ENCODE measurements around the gene SGMS2. TPM values are rescaled to one million over a fixed set of nuclear protein-coding genes. Genes with fewer than 3 reads are reported as not detected.

Gene SGMS2
- polyA plus RNA-seq (2011; rRNA removed) = 22.6 and 24.1 TPM in 2 replicates
- 8.0 and 9.0 TPM in 2 replicates for polyA plus RNA-seq (2012; cell fraction: cytosol; rRNA removed)
- polyA plus RNA-seq (2012; cell fraction: nucleus; rRNA removed) = 9.1 and 9.4 TPM in 2 replicates
- polyA plus RNA-seq (2017; fragmentation: RNase III; extraction: RNeasy Plus Mini Kit Qiagen cat#74134 plus additional on column Dnase treatment) = 8.0 to 9.4 TPM (median 8.5 TPM) in 3 replicates
- polyA minus RNA-seq (2011; rRNA and poly(A)+ RNA removed) = 39.8 and 41.6 TPM in 2 replicates

GRCh38 chr4:107824350-107825071 is at the start of gene SGMS2:
SGMS2 (plus strand) TSS chr4:107824932; CDS start chr4:107895554, 70,622 bp downstream.
- FAIRE-seq = no peak
- peak; percentile 68 to 87 for DNase-seq (ENCODE audit: low read depth in 1 of 2, low spot score in 1 of 2)
- TF ChIP-seq RAD21 (conservative IDR thresholded peaks at IDR 0.05 in 1 of 2, IDR thresholded peaks at IDR 0.05 in 1 of 2) = 0 out of 5 replicates have a peak, but pooled peaks of 1 of the 2 experiments have one; percentile 14
- no peak for TF ChIP-seq FOXS1 (CRISPR knock-in tag; IDR thresholded peaks at IDR 0.05)
- peak; percentile 24; the same call in 1 of the 2 replicates for TF ChIP-seq JUNB (IDR thresholded peaks at IDR 0.05)
- peak; percentile 62; the same call in 1 of the 2 replicates for TF ChIP-seq FOSL2 (IDR thresholded peaks at IDR 0.05)
- TF ChIP-seq FOSL2 (CRISPR knock-in tag; IDR thresholded peaks at IDR 0.05) = peak; percentile 91
- TF ChIP-seq PHF8 (IDR thresholded peaks at IDR 0.05; ENCODE audit: borderline replicate concordance, low read depth) = peak; percentile 48; the same call in 1 of the 2 replicates
- no peak for TF ChIP-seq ZNF302 (CRISPR knock-in tag; IDR thresholded peaks at IDR 0.05)
- TF ChIP-seq GATA3 (IDR thresholded peaks at IDR 0.05; ENCODE audit: borderline replicate concordance) = peak; percentile 17; the same call in 1 of the 2 replicates
- TF ChIP-seq CTCF (IDR thresholded peaks at IDR 0.05) = no peak
- TF ChIP-seq BCL3 (IDR thresholded peaks at IDR 0.05) = 0 out of 3 replicates have a peak, but pooled peaks have one; percentile 29
- TF ChIP-seq RFX5 (IDR thresholded peaks at IDR 0.05) = no peak
- TF ChIP-seq ZFP36 (IDR thresholded peaks at IDR 0.05; ENCODE audit: borderline replicate concordance, partially characterized antibody) = no peak
- TF ChIP-seq BHLHE40 (IDR thresholded peaks at IDR 0.05; ENCODE audit: low read depth, low read length) = no peak
- no peak for TF ChIP-seq EHF (CRISPR knock-in tag; IDR thresholded peaks at IDR 0.05)
- TF ChIP-seq JUN (IDR thresholded peaks at IDR 0.05) = peak in 1 of 2 experiments; percentile 71; a peak in 3 of 5 replicates
- TF ChIP-seq TFCP2L1 (CRISPR knock-in tag; IDR thresholded peaks at IDR 0.05) = no peak
- TF ChIP-seq POLR2A (IDR thresholded peaks at IDR 0.05; ENCODE audit: low read length) = peak; percentile 34; the same call in 1 of the 2 replicates
- H3K4me3 ChIP-seq = peak within 1 kb of the TSS; percentile 91
- peak; percentile 89 to 95 for ATAC-seq
- H3K4me1 ChIP-seq = peaks cover 21% of the 10 kb centered on the region
- CTCF ChIA-PET = interaction anchor here (0.6 to 1.5 kb wide), 2 partner anchors 63 to 89 kb away, joined by 3 to 4 read pairs; no protein-coding TSS in a partner anchor
- POLR2A ChIA-PET = interaction anchor here (0.7 to 2.5 kb wide), 5 partner anchors 22 to 104 kb away, joined by 3 to 12 read pairs (median 4); partner anchors contain the start of gene PAPSS1
- H3K9me3 ChIP-seq = no peaks in the 10 kb centered on the region
- 4% methylated on average over 16 of the region's 65 CpGs for WGBS (ENCODE audit: missing lambda C conversion rate)
- peak within 1 kb of the TSS; percentile 97 for H3K4me2 ChIP-seq
- peak within 1 kb of the TSS; percentile 84 to 92 for H3K27ac ChIP-seq

- ChIA-PET CTCF (no interaction called here), POLR2A (no interaction called here)
- no peak for TF ChIP-seq CHD4 (IDR thresholded peaks at IDR 0.05; ENCODE audit: borderline replicate concordance)
- TF ChIP-seq MAZ (IDR thresholded peaks at IDR 0.05; ENCODE audit: borderline replicate concordance, low read depth, low read length) = no peak
- no peak for TF ChIP-seq CTCF (IDR thresholded peaks at IDR 0.05)
- TF ChIP-seq HMGXB4 (CRISPR knock-in tag; IDR thresholded peaks at IDR 0.05; ENCODE audit: borderline replicate concordance) = no peak
- no peak for TF ChIP-seq NFE2L2 (conservative IDR thresholded peaks at IDR 0.05; ENCODE audit: low read length)
- no peak for FAIRE-seq
- Histone ChIP-seq H3K27ac (no peak overlapping the region), H3K9me3 (0 out of 3 replicates have a peak, but pooled peaks cover 6% of the 10 kb centered on the region), H3K4me2 (no peak overlapping the region), H3K4me1 (no peaks in the 10 kb centered on the region), H3K4me3 (no peak overlapping the region)
- no peak for DNase-seq (ENCODE audit: low read depth in 1 of 2, low spot score in 1 of 2)
- ATAC-seq = no peak
These were observed 46.8 kb upstream of the SGMS2 start for GRCh38 chr4:107777890-107778289.

Data from A549 (cell line).